Hepatocyte (in vitro differentiated cells): ENCODE results near the gene RBBP7.

Experiments
- EZH2 ChIP-seq: fragments of 200-600 bp; sonication (generic); IDR thresholded peaks from 2 replicates; pipeline ENCODE4 v1.6.1; 2016; ENCODE audit warnings: antibody characterized with exemption, mild to moderate bottlenecking, borderline replicate concordance
- EZH2phosphoT487 ChIP-seq: fragments of 200-600 bp; sonication (generic); IDR thresholded peaks from one replicate; pipeline ENCODE4 v1.6.1; 2018; ENCODE audit warnings: antibody characterized with exemption, mild to moderate bottlenecking, low read depth, moderate library complexity; ENCODE audit not compliant: unreplicated experiment, severe bottlenecking
- TF ChIP-seq, protein P1 (sequence below): fragments of 200-600 bp; sonication (generic); IDR thresholded peaks from 2 replicates; pipeline ENCODE4 v1.5.1; 2016; ENCODE audit warnings: antibody characterized with exemption, mild to moderate bottlenecking; ENCODE audit not compliant: poor library complexity

DNA sequence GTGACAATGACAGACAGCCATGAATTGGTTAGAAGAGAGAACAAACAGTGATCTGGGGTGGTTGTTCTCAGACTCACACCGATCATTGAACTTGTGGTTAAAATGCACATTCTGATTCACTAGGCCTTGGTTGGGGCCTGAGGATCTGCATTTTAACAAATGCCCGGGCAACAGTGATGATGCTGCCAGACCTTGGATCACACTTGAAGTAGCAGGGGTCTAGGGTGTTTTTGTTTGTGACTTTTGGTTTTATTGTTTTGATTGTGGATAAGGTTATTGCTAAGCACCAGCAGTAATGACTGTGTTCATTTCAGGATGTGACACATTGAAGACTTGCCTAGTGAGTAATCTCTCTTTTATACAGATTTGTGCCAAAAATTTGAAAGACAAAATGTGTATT, 47.4 kb downstream of the RBBP7 start:
- TF ChIP-seq, protein P1, sequence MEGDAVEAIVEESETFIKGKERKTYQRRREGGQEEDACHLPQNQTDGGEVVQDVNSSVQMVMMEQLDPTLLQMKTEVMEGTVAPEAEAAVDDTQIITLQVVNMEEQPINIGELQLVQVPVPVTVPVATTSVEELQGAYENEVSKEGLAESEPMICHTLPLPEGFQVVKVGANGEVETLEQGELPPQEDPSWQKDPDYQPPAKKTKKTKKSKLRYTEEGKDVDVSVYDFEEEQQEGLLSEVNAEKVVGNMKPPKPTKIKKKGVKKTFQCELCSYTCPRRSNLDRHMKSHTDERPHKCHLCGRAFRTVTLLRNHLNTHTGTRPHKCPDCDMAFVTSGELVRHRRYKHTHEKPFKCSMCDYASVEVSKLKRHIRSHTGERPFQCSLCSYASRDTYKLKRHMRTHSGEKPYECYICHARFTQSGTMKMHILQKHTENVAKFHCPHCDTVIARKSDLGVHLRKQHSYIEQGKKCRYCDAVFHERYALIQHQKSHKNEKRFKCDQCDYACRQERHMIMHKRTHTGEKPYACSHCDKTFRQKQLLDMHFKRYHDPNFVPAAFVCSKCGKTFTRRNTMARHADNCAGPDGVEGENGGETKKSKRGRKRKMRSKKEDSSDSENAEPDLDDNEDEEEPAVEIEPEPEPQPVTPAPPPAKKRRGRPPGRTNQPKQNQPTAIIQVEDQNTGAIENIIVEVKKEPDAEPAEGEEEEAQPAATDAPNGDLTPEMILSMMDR: no peak
- no peak for TF ChIP-seq EZH2
- no peak for TF ChIP-seq EZH2phosphoT487
